CD8-positive, alpha-beta memory T cell (primary cell): ENCODE results near the gene PIM2. TPM values are rescaled to one million over a fixed set of nuclear protein-coding genes. Genes with fewer than 3 reads are reported as not detected.

Experiments used
- CTCF ChIA-PET: fragments of 350-600 bp; sonication (Branson Sonifier 250); formaldehyde crosslinking; loops from one replicate; lab custom pipeline; 2021; ENCODE audit warnings: antibody characterized with exemption; lab: Charles Lee
- POLR2A ChIA-PET: fragments of 350-600 bp; sonication (Branson Sonifier 250); formaldehyde crosslinking; loops from one replicate; lab custom pipeline; 2021; ENCODE audit warnings: antibody characterized with exemption; lab: Charles Lee
- DNase-seq, 5 donors: peaks; one replicate each; pipeline versions ENCODE4 v3.0.0 to v3.0.0-alpha.2; 2020 to 2022; ENCODE audit warnings: mixed read lengths in 1 of 5
- H3K27ac ChIP-seq: one replicate; pipeline ENCODE4 v1.7.0; 2013; ENCODE audit warnings: low read depth, mild to moderate bottlenecking, low read length, moderate library complexity
- H3K27me3 ChIP-seq: 2 replicates; pipeline ENCODE4 v1.7.0; 2013; ENCODE audit warnings: low read length, mild to moderate bottlenecking; ENCODE audit not compliant: insufficient read depth, poor library complexity, severe bottlenecking
- H3K36me3 ChIP-seq: 2 replicates; pipeline ENCODE4 v1.7.0; 2013; ENCODE audit warnings: mild to moderate bottlenecking, low read length, moderate library complexity; ENCODE audit not compliant: insufficient read depth
- H3K4me1 ChIP-seq: 2 replicates; pipeline ENCODE4 v1.7.0; 2013; ENCODE audit warnings: mild to moderate bottlenecking, low read length, moderate library complexity; ENCODE audit not compliant: insufficient read depth
- H3K4me3 ChIP-seq: 2 replicates; pipeline ENCODE4 v1.7.0; 2013; ENCODE audit warnings: mild to moderate bottlenecking, low read length
- H3K9me3 ChIP-seq: 2 replicates; pipeline ENCODE4 v1.7.0; 2013; ENCODE audit warnings: mild to moderate bottlenecking, low read length
- H3K27ac Mint-ChIP-seq, 8 donors: one replicate each; pipeline ENCODE4 v1.8.0; 2020 to 2021; ENCODE audit warnings: mixed read lengths in 8 of 8, mild to moderate bottlenecking in 6 of 8, inconsistent platforms in 3 of 8, moderate library complexity in 3 of 8
- H3K27me3 Mint-ChIP-seq, 2 donors: one replicate each; pipeline ENCODE4 v1.8.0; 2020 to 2021; ENCODE audit warnings: mixed read lengths in 2 of 2, mild to moderate bottlenecking in 1 of 2, moderate library complexity in 1 of 2
- H3K36me3 Mint-ChIP-seq, 3 donors: one replicate each; pipeline ENCODE4 v1.8.0; 2020 to 2021; ENCODE audit warnings: mixed read lengths in 3 of 3, inconsistent platforms in 1 of 3, mild to moderate bottlenecking in 1 of 3
- H3K4me1 Mint-ChIP-seq, 3 donors: one replicate each; pipeline ENCODE4 v1.8.0; 2020 to 2021; ENCODE audit warnings: mixed read lengths in 3 of 3, inconsistent platforms in 1 of 3, mild to moderate bottlenecking in 1 of 3
- H3K4me3 Mint-ChIP-seq, 7 donors: one replicate each; pipeline ENCODE4 v1.8.0; 2020 to 2021; ENCODE audit warnings: mixed read lengths in 7 of 7, mild to moderate bottlenecking in 6 of 7, moderate library complexity in 4 of 7, inconsistent platforms in 2 of 7
- H3K9me3 Mint-ChIP-seq, 5 donors: one replicate each; pipeline ENCODE4 v1.8.0; 2020 to 2022; ENCODE audit warnings: mixed read lengths in 5 of 5, mild to moderate bottlenecking in 3 of 5, moderate library complexity in 2 of 5, inconsistent platforms in 1 of 5
- polyA plus RNA-seq: library from polyadenylated mRNA; unstranded; fragments of 300-500 nt; fragmentation: Illumina TruSeq; gene quantifications from one replicate; pipeline ENCODE4 v1.2.3, GENCODE V29; 2021
- total RNA-seq, 2 experiments: library from RNA; stranded (reverse); gene quantifications; one replicate each; pipeline ENCODE4 v1.2.3, GENCODE V29; 2021

Gene PIM2
- total and polyA plus RNA-seq, 3 experiments from 2014 or later: 212 to 273 (median 269) TPM

DNA sequence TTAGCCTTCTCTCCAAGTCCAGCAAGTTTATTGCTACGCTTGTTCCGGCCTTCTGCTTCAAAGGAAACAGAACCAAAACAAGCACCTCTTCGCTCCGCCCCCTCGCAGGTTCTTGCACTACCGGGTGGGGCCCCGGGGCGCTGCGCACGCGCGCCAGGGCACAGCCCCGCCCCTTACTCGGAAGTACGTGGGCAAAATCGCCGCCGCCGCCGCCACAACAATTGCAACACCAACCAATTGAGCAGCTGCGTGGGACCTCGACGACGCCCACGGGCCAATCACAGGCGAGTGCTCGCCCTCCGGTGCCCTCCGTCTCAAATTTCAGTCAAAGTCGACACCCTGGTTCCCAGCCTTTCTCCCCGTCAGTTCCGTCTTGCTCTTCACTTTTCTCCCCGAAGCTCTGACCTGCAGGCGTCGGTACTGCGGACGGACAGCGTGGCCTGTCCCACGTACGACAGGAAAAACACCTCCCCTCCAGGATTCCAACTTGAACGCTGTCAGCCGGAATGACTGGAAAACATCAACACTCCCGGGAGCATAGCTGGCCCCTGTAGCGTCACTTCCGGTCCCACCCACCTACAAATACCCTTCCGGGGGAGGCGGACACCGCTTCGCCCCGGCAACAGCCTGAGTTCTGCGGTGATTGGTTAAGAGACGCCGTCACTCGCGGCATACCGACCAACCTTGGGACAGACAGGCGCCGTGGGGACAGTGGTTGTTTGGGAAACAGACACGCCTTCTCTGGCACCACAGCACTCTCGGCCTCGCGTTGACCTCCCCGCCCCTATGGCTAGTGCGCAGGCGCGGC lies 39.2 kb upstream of the PIM2 start:
- ChIA-PET POLR2A (interaction anchor here (0.6 to 3.2 kb wide), 19 partner anchors 19 to 1121 kb away, joined by 3 to 17 read pairs (median 6); partner anchors contain the start of genes GRIPAP1, HDAC6, PIM2 and PQBP1), CTCF (interaction anchor here (0.7 to 2.6 kb wide), 9 partner anchors 12 to 309 kb away, joined by 3 to 7 read pairs (median 4); partner anchors contain the start of genes GRIPAP1, KCND1 and PIM2)
- Histone ChIP-seq H3K4me1 (peaks cover 42% of the 10 kb centered on the region), H3K9me3 (no peaks in the 10 kb centered on the region), H3K27me3 (no peaks in the 10 kb centered on the region), H3K27ac (peak overlapping the region; percentile 100), H3K4me3 (peak overlapping the region; percentile 88), H3K36me3 (no peaks in the 10 kb centered on the region)
- Mint-ChIP-seq H3K36me3 (peaks cover 0 to 28% (median 0%) of the 10 kb centered on the region in 3 donors), H3K27me3 (peaks cover 0 to 9% of the 10 kb centered on the region in 2 donors), H3K4me3 (peak overlapping the region; percentile 97 to 99 (median 99)), H3K27ac (peak overlapping the region; percentile 100), H3K4me1 (peaks cover 26 to 55% (median 36%) of the 10 kb centered on the region in 3 donors), H3K9me3 (no peaks in the 10 kb centered on the region)
- peak; percentile 89 to 98 (median 95) for DNase-seq

DNA sequence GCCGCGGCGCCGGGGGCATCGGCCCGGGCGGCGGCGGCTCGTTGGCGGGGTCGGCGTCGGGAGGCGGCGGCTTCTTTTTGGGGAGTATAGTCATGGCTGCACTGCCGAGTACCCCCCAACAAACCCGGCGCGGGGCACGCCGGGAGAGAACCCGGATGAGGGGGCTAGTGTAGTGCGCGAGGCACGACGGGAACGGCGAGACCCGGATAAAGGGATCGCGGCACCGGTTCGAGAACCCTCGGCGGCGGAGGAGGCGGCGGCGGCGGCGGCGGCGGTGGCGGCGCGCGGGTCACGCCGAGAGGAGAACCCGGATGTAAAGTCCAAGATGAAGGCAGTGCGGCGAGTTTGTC lies 38.6 kb upstream of the PIM2 start, which contains the start of gene OTUD5:
OTUD5 (minus strand) TSS at position 131 of the 350 bp plus-strand sequence; CDS start at position 94, 37 bp downstream.
- Mint-ChIP-seq H3K27me3 (peaks cover 0 to 11% of the 10 kb centered on the region in 2 donors), H3K27ac (peak within 1 kb of the TSS; percentile 100), H3K4me1 (peaks cover 31 to 61% (median 42%) of the 10 kb centered on the region in 3 donors), H3K9me3 (no peaks in the 10 kb centered on the region), H3K4me3 (peak within 1 kb of the TSS; percentile 97 to 99 (median 99)), H3K36me3 (peaks cover 0 to 28% (median 0%) of the 10 kb centered on the region in 3 donors)
- Histone ChIP-seq H3K9me3 (no peaks in the 10 kb centered on the region), H3K36me3 (no peaks in the 10 kb centered on the region), H3K4me3 (peak within 1 kb of the TSS; percentile 88), H3K27me3 (no peaks in the 10 kb centered on the region), H3K4me1 (peaks cover 46% of the 10 kb centered on the region), H3K27ac (peak within 1 kb of the TSS; percentile 100)
- ChIA-PET CTCF (interaction anchor here (1.1 to 2.6 kb wide), 5 partner anchors 11 to 45 kb away, joined by 3 to 7 read pairs (median 4); partner anchors contain the start of genes GRIPAP1 and PIM2), POLR2A (interaction anchor here (1.3 to 3.2 kb wide), 9 partner anchors 20 to 1121 kb away, joined by 4 to 16 read pairs (median 7); partner anchors contain the start of genes PIM2, PQBP1, SLC35A2 and TFE3)
- peak; percentile 68 to 89 (median 85) for DNase-seq

DNA sequence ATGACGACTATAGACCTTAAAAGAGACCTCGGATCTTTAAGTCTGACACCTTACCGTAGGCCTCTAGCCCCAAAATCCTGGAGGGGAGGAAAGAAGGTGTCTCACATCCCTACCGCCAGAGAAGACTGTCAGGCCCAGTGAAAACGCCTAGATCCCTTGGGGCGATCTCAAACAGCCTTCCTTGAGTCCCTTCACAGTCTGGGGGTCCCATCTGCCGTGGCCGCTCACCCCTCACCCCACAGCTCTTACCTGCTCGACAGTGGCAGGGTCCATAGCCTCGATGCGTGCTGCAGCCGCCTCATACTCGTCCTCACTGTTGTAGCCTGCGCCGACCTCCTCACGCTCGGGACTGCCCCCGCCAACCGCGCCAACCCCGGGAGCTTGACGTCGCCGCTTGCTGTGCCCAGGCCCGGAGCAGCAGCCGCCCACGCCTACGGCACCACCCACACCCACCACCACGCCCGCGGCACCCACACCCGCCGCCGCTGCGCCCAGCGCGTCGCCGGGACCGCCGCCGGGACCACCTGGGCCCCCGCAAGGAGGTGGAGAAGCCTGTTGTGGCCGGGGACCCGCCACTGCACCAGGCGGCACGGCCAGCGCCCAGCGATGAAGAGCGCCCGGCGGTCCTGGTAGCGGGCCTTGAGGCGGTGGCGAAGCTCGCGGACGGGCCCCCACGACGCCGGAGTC lies 38.0 kb upstream of the PIM2 start:
- H3K27ac Mint-ChIP-seq: peak overlapping the region; percentile 82 to 100 (median 92)
- CTCF ChIA-PET: interaction anchor here (1.2 to 2.6 kb wide), 3 partner anchors 10 to 38 kb away, joined by 4 to 7 read pairs (median 7); partner anchors contain the start of gene PIM2

GRCh38 chrX:48948589-48948988 lies 29.8 kb upstream of the PIM2 start:
- Mint-ChIP-seq H3K4me1 (peaks cover 39 to 65% (median 53%) of the 10 kb centered on the region in 3 donors), H3K36me3 (peaks cover 0 to 20% (median 5%) of the 10 kb centered on the region in 3 donors), H3K27ac (peak overlapping the region in 1 of 8 donors; percentile 43), H3K9me3 (no peaks in the 10 kb centered on the region), H3K4me3 (no peak overlapping the region), H3K27me3 (peaks cover 0 to 8% of the 10 kb centered on the region in 2 donors)
- Histone ChIP-seq H3K27me3 (no peaks in the 10 kb centered on the region), H3K9me3 (no peaks in the 10 kb centered on the region), H3K4me3 (no peak overlapping the region), H3K27ac (no peak overlapping the region), H3K4me1 (peaks cover 23% of the 10 kb centered on the region), H3K36me3 (no peaks in the 10 kb centered on the region)
- ChIA-PET POLR2A (no interaction called here), CTCF (interaction anchor here (1.2 to 1.6 kb wide), 3 partner anchors 8 to 301 kb away, joined by 3 to 7 read pairs (median 4); no protein-coding TSS in a partner anchor)
- DNase-seq: no peak

More for the DNA sequence above, 38.0 kb upstream of the PIM2 start:
- Histone ChIP-seq H3K27ac (peak overlapping the region; percentile 73), H3K36me3 (no peaks in the 10 kb centered on the region), H3K4me3 (peak overlapping the region; percentile 77), H3K4me1 (peaks cover 46% of the 10 kb centered on the region), H3K9me3 (no peaks in the 10 kb centered on the region), H3K27me3 (no peaks in the 10 kb centered on the region)
- Mint-ChIP-seq H3K27me3 (peaks cover 0 to 10% of the 10 kb centered on the region in 2 donors), H3K36me3 (peaks cover 0 to 33% (median 0%) of the 10 kb centered on the region in 3 donors), H3K4me1 (peaks cover 36 to 66% (median 48%) of the 10 kb centered on the region in 3 donors), H3K4me3 (peak overlapping the region; percentile 83 to 95 (median 85)), H3K9me3 (no peaks in the 10 kb centered on the region)
- POLR2A ChIA-PET: interaction anchor here (1.3 to 3.2 kb wide), 5 partner anchors 20 to 234 kb away, joined by 3 to 16 read pairs (median 10); partner anchors contain the start of genes PIM2, PQBP1 and TIMM17B
- DNase-seq: peak; percentile 45 to 71 (median 58)

- no peak overlapping the region for H3K27ac ChIP-seq
- POLR2A ChIA-PET: interaction anchor here (0.7 to 0.9 kb wide), 2 partner anchors 28 to 29 kb away, joined by 5 to 9 read pairs; no protein-coding TSS in a partner anchor
Observed at GRCh38 chrX:48945517-48946348, 26.9 kb upstream of the PIM2 start.

DNA sequence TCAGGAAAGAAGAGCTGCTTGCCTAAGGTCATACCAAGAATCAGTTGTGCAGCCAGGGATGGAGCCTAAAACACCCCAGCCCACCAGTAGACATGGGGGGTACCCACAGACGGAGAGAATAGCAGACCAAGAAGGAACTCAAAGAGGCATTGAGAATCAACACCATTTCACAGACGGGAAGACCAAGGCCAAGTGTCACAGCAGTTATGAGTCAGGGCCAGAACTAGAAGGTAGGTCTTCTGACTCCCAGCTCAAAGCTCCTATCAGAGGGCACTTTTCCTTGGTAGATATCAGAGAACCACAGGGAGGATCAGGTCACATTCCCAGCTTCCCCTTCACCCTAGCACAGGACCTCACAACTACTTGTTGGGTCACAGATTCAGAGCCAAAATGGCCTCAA lies 24.1 kb upstream of the PIM2 start:
- peaks cover 71 to 84% (median 84%) of the 10 kb centered on the region in 3 donors for H3K4me1 Mint-ChIP-seq
- no peaks in the 10 kb centered on the region for H3K9me3 ChIP-seq
- peak overlapping the region in 7 of 8 donors; percentile 87 to 98 (median 91) for H3K27ac Mint-ChIP-seq
- no peak for DNase-seq
- ChIA-PET POLR2A (interaction anchor here (1.5 kb wide), 1 partner anchor 12 kb away, joined by 5 read pairs; no protein-coding TSS in a partner anchor), CTCF (interaction anchor here (1.1 kb wide), 1 partner anchor 13 kb away, joined by 3 read pairs; no protein-coding TSS in a partner anchor)
- peak overlapping the region; percentile 54 for H3K27ac ChIP-seq
- no peak overlapping the region for H3K4me3 ChIP-seq
- H3K27me3 ChIP-seq: no peaks in the 10 kb centered on the region
- no peaks in the 10 kb centered on the region for H3K36me3 ChIP-seq
- H3K36me3 Mint-ChIP-seq: peaks cover 0 to 35% (median 5%) of the 10 kb centered on the region in 3 donors
- H3K4me3 Mint-ChIP-seq: peak overlapping the region in 1 of 7 donors; percentile 32
- H3K4me1 ChIP-seq: peaks cover 69% of the 10 kb centered on the region
- no peaks in the 10 kb centered on the region for H3K9me3 Mint-ChIP-seq
- peaks cover 0 to 7% of the 10 kb centered on the region in 2 donors for H3K27me3 Mint-ChIP-seq

More at GRCh38 chrX:48945517-48946348, 26.9 kb upstream of the PIM2 start:
- peaks cover 0 to 6% of the 10 kb centered on the region in 2 donors for H3K27me3 Mint-ChIP-seq
- Histone ChIP-seq H3K36me3 (no peaks in the 10 kb centered on the region), H3K9me3 (no peaks in the 10 kb centered on the region), H3K4me1 (peaks cover 41% of the 10 kb centered on the region), H3K4me3 (no peak overlapping the region), H3K27me3 (no peaks in the 10 kb centered on the region)
- H3K4me3 Mint-ChIP-seq: peak overlapping the region in 2 of 7 donors; percentile 4 to 51
- no peaks in the 10 kb centered on the region for H3K9me3 Mint-ChIP-seq
- peak overlapping the region in 7 of 8 donors; percentile 22 to 92 (median 62) for H3K27ac Mint-ChIP-seq
- H3K36me3 Mint-ChIP-seq: peaks cover 0 to 31% (median 7%) of the 10 kb centered on the region in 3 donors
- CTCF ChIA-PET: interaction anchor here (0.6 to 4.5 kb wide), 8 partner anchors 8 to 297 kb away, joined by 3 to 21 read pairs (median 7); partner anchors contain the start of genes OTUD5, PQBP1 and SLC35A2
- peak; percentile 24 to 68 (median 53) for DNase-seq
- peaks cover 47 to 65% (median 62%) of the 10 kb centered on the region in 3 donors for H3K4me1 Mint-ChIP-seq
